ENCODE data around the gene SH3BGRL2. TPM values are rescaled to one million over a fixed set of nuclear protein-coding genes. Genes with fewer than 3 reads are reported as not detected.
"Not testable (repeated sequence)": the region's sequence is repeated elsewhere in the genome, so short reads cannot be mapped to it uniquely, and the experiment has no call there.

The SH3BGRL2 gene
- polyA plus RNA-seq, 3 donors = 5.4 to 25.4 (median 14.2) TPM

- no peak overlapping the region for H3K27ac ChIP-seq (ENCODE audit: low read depth, low read length)
- 82 to 94% (median 83%) methylated on average over 2 of the region's 2 CpGs for WGBS, 3 donors
These were observed 18.7 kb upstream of the SH3BGRL2 start for GRCh38 chr6:79612457-79612856.

DNA sequence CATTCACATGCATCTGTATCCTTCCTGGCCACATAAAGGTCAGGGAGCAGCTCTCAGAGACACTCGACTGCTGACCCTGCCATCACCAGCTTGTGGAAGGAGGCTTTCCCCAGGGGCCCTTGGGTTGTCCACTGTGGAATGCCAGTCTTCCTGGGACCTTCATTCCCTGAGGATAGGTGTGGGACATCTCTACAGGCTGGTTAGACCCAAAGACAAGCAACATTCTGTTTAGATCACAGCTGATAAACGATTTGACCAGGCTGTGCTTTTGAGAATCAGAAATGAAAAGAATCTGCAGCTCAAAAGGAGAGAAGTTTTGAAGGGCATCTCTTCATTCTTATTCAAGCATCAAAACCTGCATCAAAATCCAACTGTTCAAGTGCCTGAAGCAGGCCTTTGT, 18.2 kb upstream of the SH3BGRL2 start:
- WGBS, 3 donors = 73 to 84% (median 83%) methylated on average over 2 of the region's 2 CpGs
- no peak overlapping the region for H3K27ac ChIP-seq (ENCODE audit: low read depth, low read length)

GRCh38 chr6:79613912-79614311, 17.2 kb upstream of the SH3BGRL2 start:
- no peak overlapping the region for H3K27ac ChIP-seq (ENCODE audit: low read depth, low read length)
- WGBS, 3 donors = 85 to 89% (median 88%) methylated on average over 6 of the region's 6 CpGs

GRCh38 chr6:79614326-79615305, 16.5 kb upstream of the SH3BGRL2 start:
- H3K27ac ChIP-seq (ENCODE audit: low read depth, low read length) = no peak overlapping the region
- WGBS, 3 donors = 83 to 89% (median 88%) methylated on average over 7 of the region's 7 CpGs

DNA sequence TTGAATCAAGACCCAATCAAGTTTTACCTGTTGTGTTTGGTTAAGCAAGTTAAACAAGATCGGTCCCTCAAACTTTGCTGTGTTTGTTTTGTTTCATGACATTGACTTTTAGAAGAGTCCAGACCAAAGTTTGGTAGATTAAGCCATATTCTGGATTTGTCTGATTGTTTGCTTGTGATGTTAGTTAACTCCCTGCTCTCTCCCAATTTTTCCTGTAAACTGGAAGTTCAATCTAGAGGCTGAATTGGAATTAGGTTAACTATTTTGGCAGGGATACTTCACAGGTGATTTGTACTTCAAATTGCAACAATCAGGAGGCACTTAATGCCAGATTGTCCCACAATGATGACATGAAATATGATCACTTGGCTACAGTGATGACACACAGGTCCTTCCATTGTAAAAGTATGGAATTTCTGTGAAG, 13.6 kb upstream of the SH3BGRL2 start:
- H3K27ac ChIP-seq (ENCODE audit: low read depth, low read length) = no peak overlapping the region
- WGBS, 3 donors = 25 to 95% (median 91%) methylated on average over 1 of the region's 1 CpG

DNA sequence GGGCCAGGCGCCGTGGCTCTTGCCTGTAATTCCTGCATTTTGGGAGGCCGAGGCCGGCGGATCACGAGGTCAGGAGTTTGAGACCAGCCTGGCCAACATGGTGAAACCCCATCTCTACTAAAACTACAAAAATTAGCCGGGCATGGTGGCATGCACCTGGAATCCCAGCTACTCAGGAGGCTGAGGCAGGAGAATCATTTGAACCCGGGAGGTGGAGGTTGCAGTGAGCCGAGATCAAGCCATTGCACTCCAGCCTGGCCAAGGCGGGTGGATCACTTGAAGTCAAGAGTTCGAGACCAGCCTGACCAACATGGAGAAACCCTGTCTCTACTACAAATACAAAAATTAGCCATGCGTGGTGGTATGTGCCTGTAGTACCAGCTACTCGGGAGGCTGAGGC, 12.7 kb upstream of the SH3BGRL2 start:
- 83 to 93% (median 88%) methylated on average over 13 of the region's 13 CpGs for WGBS, 3 donors
- not testable (repeated sequence) for H3K27ac ChIP-seq (ENCODE audit: low read depth, low read length)

DNA sequence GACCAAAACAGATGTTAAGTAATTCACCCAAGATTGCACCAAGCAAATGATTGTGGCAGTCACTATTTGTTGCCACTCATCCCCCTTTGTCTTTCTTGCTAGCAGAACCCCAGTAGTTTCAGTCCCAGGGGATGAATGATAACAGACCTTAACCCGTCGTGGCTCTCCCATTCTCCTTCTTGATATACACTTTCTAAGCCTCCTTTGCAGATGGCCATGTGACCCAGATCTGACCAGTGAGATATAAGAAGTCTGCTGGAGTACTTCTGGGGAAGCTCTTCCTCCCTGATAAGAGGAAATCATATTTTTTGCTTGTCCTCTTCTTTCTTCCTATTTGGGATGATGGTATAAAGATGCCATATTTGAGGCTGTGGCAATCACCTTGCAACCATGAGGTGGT, 9.6 kb upstream of the SH3BGRL2 start:
- 80 to 96% (median 87%) methylated on average over 2 of the region's 2 CpGs for WGBS, 3 donors
- H3K27ac ChIP-seq (ENCODE audit: low read depth, low read length) = no peak overlapping the region

DNA sequence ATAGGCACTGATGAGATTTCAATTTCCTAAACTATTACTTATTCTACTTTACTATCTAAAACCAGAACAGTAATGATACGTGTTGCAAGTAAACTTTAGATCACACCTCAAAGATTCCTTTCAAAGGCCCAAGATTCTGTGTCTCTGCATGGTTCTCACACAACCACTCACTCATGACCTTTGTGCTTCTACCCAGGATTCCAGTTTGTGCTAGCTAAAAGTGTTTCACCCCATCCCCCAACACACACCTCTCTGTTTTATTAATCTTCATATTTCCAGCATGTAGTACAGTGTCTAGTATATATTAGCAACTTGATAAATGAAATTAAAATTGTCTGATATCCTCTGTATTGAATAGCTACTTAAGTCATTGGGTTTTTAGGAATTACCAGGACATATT, 8.8 kb upstream of the SH3BGRL2 start:
- 77 to 95% (median 86%) methylated on average over 1 of the region's 1 CpG for WGBS, 3 donors
- no peak overlapping the region for H3K27ac ChIP-seq (ENCODE audit: low read depth, low read length)

- H3K27ac ChIP-seq (ENCODE audit: low read depth, low read length) = no peak overlapping the region
- 88 to 89% (median 89%) methylated on average over 5 of the region's 5 CpGs for WGBS, 3 donors
These were observed 8.0 kb upstream of the SH3BGRL2 start for GRCh38 chr6:79623106-79623505.

DNA sequence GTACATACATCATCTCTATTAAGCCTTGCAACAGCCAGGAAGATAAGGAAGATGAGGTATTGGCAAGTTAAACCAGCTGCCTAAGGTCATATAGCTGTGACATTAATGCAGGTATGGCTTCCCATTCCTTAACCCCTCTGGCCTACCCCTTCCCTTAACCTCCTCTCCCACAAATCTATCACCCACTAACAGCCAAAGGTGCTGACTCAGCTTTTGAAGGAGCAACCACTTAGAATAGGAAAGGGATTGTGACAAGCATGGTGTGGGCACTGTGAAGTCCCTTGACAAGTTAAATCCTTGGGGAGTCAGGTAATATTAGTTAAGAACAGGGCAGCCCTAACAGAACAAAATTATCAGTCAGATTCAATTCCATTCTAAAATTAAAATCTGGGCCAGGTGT, 5.4 kb upstream of the SH3BGRL2 start:
- H3K27ac ChIP-seq (ENCODE audit: low read depth, low read length) = no peak overlapping the region

DNA sequence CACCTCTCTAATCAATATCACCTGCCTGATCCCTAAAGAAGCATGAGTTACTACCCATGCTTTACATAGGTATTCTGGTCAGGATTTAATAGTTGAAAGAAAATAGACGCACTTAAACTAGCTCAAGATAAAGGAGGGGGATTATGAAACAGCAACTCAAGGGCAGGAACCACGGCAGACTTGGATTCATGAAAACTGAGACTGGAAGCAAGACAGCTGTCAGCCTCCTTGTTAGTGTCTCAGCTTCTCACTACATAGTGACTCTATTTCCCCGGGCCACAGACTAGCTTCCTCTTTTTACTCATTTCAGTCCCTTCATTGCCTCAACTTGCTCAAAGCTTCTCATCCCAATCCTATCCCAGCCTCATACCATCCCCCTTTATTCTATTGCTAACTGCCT, 4.3 kb upstream of the SH3BGRL2 start:
- H3K27ac ChIP-seq (ENCODE audit: low read depth, low read length) = no peak overlapping the region
- WGBS, 3 donors = 72 to 95% (median 92%) methylated on average over 3 of the region's 3 CpGs

DNA sequence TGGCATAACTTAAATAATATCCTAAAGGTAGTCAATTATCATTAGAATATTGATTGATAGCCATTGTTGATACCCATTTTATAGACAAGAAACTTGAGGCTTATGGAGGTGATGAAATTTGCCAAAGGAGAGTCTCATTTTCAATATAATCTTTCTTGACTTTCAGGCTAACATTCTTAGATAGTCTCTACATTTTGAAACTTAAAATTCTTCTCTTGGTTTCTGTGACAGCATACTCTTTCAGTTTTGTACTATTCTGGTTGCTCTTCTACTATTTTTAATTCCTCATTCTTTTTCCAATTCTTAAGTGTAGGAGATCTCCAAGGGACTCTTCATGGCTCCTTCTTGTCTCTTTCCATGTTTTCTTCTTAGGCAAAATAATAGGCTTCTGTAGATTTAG, 3.7 kb upstream of the SH3BGRL2 start:
- H3K27ac ChIP-seq (ENCODE audit: low read depth, low read length) = no peak overlapping the region

- no peak overlapping the region for H3K27ac ChIP-seq (ENCODE audit: low read depth, low read length)
- 85 to 94% (median 88%) methylated on average over 5 of the region's 5 CpGs for WGBS, 3 donors
These were observed 2.5 kb upstream of the SH3BGRL2 start for GRCh38 chr6:79628466-79629288.

DNA sequence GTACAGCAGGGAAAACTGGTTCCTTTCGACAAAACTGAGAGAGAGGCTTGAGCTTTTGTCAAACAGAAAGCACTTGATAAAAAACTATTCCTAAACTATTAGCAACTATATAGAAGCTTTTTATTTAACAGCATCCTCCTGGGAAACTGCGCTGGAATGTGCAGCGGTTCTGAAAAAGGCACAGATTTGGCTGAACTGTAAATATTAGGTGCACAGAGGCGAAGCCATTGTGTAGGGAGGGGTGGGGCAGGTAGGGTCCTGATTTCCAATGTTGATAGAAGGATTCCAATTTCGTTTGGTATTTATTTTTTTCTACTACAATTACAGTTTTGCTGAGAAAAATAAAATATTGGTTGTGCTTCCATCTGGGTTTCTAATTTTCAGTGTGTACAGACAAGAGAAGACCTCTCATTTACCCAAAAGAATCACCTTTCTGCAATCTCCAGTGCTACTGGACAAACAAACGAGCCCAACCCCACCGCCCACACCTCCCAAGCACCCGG, 698 bp upstream of the SH3BGRL2 start:
- 20 to 49% (median 48%) methylated on average over 8 of the region's 8 CpGs for WGBS, 3 donors
- no peak overlapping the region for H3K27ac ChIP-seq (ENCODE audit: low read depth, low read length)

- H3K27ac ChIP-seq (ENCODE audit: low read depth, low read length) = no peak overlapping the region
These were observed 604 bp downstream of the SH3BGRL2 start for GRCh38 chr6:79631693-79632172.

DNA sequence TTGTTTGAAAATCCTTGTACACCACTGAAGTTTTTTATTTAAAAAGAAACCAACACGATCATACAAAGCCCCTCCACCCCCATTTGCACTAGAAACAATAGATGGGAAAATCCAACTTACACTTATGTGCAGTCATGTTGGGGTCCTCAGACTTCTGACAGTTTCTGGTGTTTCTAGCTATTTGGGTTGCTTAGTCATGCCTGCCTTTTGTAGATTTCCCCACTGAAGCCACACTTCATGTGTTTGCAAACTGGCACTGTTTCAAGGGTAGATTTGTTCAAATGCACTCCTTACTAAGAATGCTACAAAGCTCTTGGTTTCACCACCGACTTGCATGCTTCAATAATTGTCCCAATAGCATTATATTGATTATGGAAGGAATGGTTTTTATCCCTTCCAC, 1.5 kb downstream of the SH3BGRL2 start:
- H3K27ac ChIP-seq (ENCODE audit: low read depth, low read length) = no peak overlapping the region
- WGBS, 3 donors = 29 to 46% (median 33%) methylated on average over 2 of the region's 2 CpGs

More at GRCh38 chr6:79631693-79632172, 604 bp downstream of the SH3BGRL2 start:
- 3 to 12% (median 9%) methylated on average over 12 of the region's 12 CpGs for WGBS, 3 donors

- 72 to 83% (median 75%) methylated on average over 2 of the region's 2 CpGs for WGBS, 3 donors
- H3K27ac ChIP-seq (ENCODE audit: low read depth, low read length) = no peak overlapping the region
These were observed 3.5 kb downstream of the SH3BGRL2 start for GRCh38 chr6:79634491-79635231.

DNA sequence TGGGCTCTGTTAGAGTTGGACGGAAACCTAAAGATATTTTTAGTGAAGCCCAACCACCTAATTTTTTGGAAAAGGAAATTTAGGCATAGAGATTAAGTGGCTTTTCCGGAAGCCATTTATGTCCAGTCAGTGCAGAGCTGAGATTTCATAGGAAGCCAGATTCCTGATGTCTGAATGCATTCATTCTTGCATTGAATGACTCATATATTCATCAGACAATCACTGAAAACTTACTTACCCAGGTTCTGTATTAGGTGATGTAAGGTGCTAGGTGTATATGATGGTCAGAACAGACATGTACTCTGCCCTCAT, 4.1 kb downstream of the SH3BGRL2 start:
- 56 to 69% (median 62%) methylated on average over 2 of the region's 2 CpGs for WGBS, 3 donors
- no peak overlapping the region for H3K27ac ChIP-seq (ENCODE audit: low read depth, low read length)

GRCh38 chr6:79636673-79637072, 5.5 kb downstream of the SH3BGRL2 start:
- WGBS, 3 donors = 50 to 100% (median 98%) methylated on average over 1 of the region's 1 CpG
- no peak overlapping the region for H3K27ac ChIP-seq (ENCODE audit: low read depth, low read length)
